Measurements from ENCODE around the gene IMMP2L.

IMMP2L gene

GRCh38 chr7:111067682-111068081 lies 494.6 kb downstream of the IMMP2L start:
- TF ChIP-seq CTCF (IDR thresholded peaks at IDR 0.05; ENCODE audit: borderline replicate concordance, insufficient read depth, low read depth, low read length), result no peak

GRCh38 chr7:111067251-111067650 lies 495.0 kb downstream of the IMMP2L start:
- no peak for TF ChIP-seq CTCF (IDR thresholded peaks at IDR 0.05; ENCODE audit: borderline replicate concordance, insufficient read depth, low read depth, low read length)
- no peak overlapping the region for H3K4me3 ChIP-seq (ENCODE audit: low read depth, low read length)

More at GRCh38 chr7:111067682-111068081, 494.6 kb downstream of the IMMP2L start:
- H3K4me3 ChIP-seq (ENCODE audit: low read depth, low read length), result no peak overlapping the region

- H3K4me3 ChIP-seq (ENCODE audit: low read depth, low read length), result no peak overlapping the region
- no peak for TF ChIP-seq CTCF (IDR thresholded peaks at IDR 0.05; ENCODE audit: borderline replicate concordance, insufficient read depth, low read depth, low read length)
Measured at GRCh38 chr7:111063166-111063565, 499.1 kb downstream of the IMMP2L start.

- no peak for TF ChIP-seq CTCF (IDR thresholded peaks at IDR 0.05; ENCODE audit: borderline replicate concordance, insufficient read depth, low read depth, low read length)
- no peak overlapping the region for H3K4me3 ChIP-seq (ENCODE audit: low read depth, low read length)
Measured at GRCh38 chr7:111059833-111060232, 502.5 kb downstream of the IMMP2L start.

GRCh38 chr7:111057066-111057465 lies 505.2 kb downstream of the IMMP2L start:
- no peak overlapping the region for H3K4me3 ChIP-seq (ENCODE audit: low read depth, low read length)
- no peak for TF ChIP-seq CTCF (IDR thresholded peaks at IDR 0.05; ENCODE audit: borderline replicate concordance, insufficient read depth, low read depth, low read length)

- no peak for TF ChIP-seq CTCF (IDR thresholded peaks at IDR 0.05; ENCODE audit: borderline replicate concordance, insufficient read depth, low read depth, low read length)
- H3K4me3 ChIP-seq (ENCODE audit: low read depth, low read length), result no peak overlapping the region
Measured at GRCh38 chr7:111056371-111056770, 505.9 kb downstream of the IMMP2L start.

- no peak for TF ChIP-seq CTCF (IDR thresholded peaks at IDR 0.05; ENCODE audit: borderline replicate concordance, insufficient read depth, low read depth, low read length)
- no peak overlapping the region for H3K4me3 ChIP-seq (ENCODE audit: low read depth, low read length)
Measured at GRCh38 chr7:111053035-111053434, 509.3 kb downstream of the IMMP2L start.

Measured in GM12875 (cell line).